ENCODE measurements around the gene ITPR2. TPM values are rescaled to one million over a fixed set of nuclear protein-coding genes. Genes with fewer than 3 reads are reported as not detected.
"Not testable (repeated sequence)": the region's sequence is repeated elsewhere in the genome, so short reads cannot be mapped to it uniquely, and the experiment has no call there.

The ITPR2 gene
- total RNA-seq, 2 donors from 2014 or later: 44.3 to 55.5 TPM

DNA sequence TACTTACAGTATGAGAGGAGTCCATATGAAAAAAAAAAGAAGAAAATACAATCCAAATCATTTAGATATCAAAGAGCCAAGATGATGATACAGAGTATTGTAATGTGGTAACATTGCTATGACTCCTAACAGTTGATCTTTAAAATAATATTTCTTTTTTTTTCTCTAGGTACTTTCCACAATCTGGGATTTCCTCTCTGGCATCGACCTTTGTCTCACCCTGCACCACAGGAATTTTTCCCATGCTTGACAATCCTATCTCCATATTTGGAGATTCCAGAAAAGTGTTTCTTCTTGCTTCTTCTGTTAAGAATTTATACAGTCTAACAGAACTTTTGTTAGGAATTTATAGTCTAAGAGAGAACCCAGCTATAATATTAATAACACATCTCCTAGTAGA is 184.4 kb downstream of the ITPR2 start:
- Mint-ChIP-seq H3K36me3 (ENCODE audit: insufficient read depth in 2 of 2) (peaks cover 10 to 17% of the 10 kb centered on the region in 2 donors), H3K27ac (no peak overlapping the region), H3K27me3 (ENCODE audit: low read depth) (no peaks in the 10 kb centered on the region), H3K9me3 (peaks cover under 1 to 1% of the 10 kb centered on the region in 2 donors), H3K4me1 (ENCODE audit: low read depth) (peaks cover 6% of the 10 kb centered on the region), H3K4me3 (no peak overlapping the region)
- ATAC-seq (replicated peaks in 1 of 2) (no peak), DNase-seq (no peak)

DNA sequence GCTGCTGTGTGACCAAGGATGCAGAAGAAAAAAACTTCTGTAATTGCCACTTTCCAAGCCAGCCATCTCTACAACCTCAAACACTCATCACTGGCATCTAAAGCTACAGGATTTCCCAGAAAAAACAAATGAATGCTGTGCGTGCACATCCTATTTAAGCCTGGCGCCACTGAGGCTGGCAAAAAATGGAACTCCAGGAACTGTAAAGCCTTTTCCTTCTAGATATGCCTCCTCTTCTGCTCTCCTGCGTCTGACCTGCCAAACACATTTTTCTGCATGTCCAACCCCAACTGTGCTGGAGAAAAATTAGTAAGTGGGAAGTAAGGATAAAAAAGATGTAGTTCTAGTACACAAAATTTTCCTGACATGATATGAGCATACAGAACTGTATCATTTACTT is 184.9 kb downstream of the ITPR2 start:
- DNase-seq: no peak
- Mint-ChIP-seq H3K4me3 (no peak overlapping the region), H3K27me3 (ENCODE audit: low read depth) (no peaks in the 10 kb centered on the region), H3K9me3 (peaks cover 1% of the 10 kb centered on the region in 2 donors), H3K27ac (no peak overlapping the region), H3K36me3 (ENCODE audit: insufficient read depth in 2 of 2) (peaks cover 10 to 18% of the 10 kb centered on the region in 2 donors), H3K4me1 (ENCODE audit: low read depth) (peaks cover 6% of the 10 kb centered on the region)
- ATAC-seq (replicated peaks in 1 of 2): no peak

- H3K9me3 Mint-ChIP-seq: peaks cover 1% of the 10 kb centered on the region in 2 donors
- ATAC-seq (replicated peaks in 1 of 2) (no peak), DNase-seq (no peak)
- H3K27ac Mint-ChIP-seq: no peak overlapping the region
- H3K27me3 Mint-ChIP-seq (ENCODE audit: low read depth): no peaks in the 10 kb centered on the region
- H3K36me3 Mint-ChIP-seq (ENCODE audit: insufficient read depth in 2 of 2): peaks cover 10 to 17% of the 10 kb centered on the region in 2 donors
- no peak overlapping the region for H3K4me3 Mint-ChIP-seq
- peaks cover 6% of the 10 kb centered on the region for H3K4me1 Mint-ChIP-seq (ENCODE audit: low read depth)
Measured at GRCh38 chr12:26647088-26647487, 185.9 kb downstream of the ITPR2 start.

DNA sequence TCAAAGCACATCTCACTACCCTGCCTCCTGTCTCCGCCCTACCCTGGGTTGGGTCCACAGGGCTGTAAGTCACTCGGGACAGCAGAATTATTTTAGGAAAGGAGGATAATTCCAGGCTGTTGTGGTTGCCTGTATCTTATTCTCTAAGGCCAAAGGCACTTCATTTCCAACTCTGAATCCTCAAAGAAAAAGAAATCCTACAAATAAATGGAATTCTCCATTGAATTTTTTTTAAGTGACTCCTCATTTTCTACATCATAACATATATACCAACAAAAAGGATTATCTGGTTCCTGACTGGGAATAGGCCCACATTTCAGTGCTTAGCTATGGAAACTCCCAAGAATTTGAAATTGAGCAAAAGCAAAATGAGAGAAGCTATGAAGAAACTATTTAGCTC is 186.4 kb downstream of the ITPR2 start:
- Mint-ChIP-seq H3K9me3 (peaks cover 1% of the 10 kb centered on the region in 2 donors), H3K4me1 (ENCODE audit: low read depth) (peaks cover 6% of the 10 kb centered on the region), H3K27ac (no peak overlapping the region), H3K4me3 (no peak overlapping the region), H3K36me3 (ENCODE audit: insufficient read depth in 2 of 2) (peaks cover 5 to 12% of the 10 kb centered on the region in 2 donors), H3K27me3 (ENCODE audit: low read depth) (no peaks in the 10 kb centered on the region)
- no peak for ATAC-seq (replicated peaks in 1 of 2)
- DNase-seq: no peak

- not testable (repeated sequence) for H3K36me3 Mint-ChIP-seq (ENCODE audit: insufficient read depth in 2 of 2); H3K27me3 Mint-ChIP-seq (ENCODE audit: low read depth); H3K4me1 Mint-ChIP-seq (ENCODE audit: low read depth); H3K4me3 Mint-ChIP-seq; ATAC-seq (replicated peaks in 1 of 2); H3K27ac Mint-ChIP-seq; DNase-seq; H3K9me3 Mint-ChIP-seq
Measured at GRCh38 chr12:26644376-26644775, 188.6 kb downstream of the ITPR2 start.

- Mint-ChIP-seq H3K36me3 (ENCODE audit: insufficient read depth in 2 of 2) (peaks cover 3 to 5% of the 10 kb centered on the region in 2 donors), H3K9me3 (peaks cover 0 to 1% of the 10 kb centered on the region in 2 donors), H3K4me1 (ENCODE audit: low read depth) (no peaks in the 10 kb centered on the region), H3K27ac (no peak overlapping the region), H3K27me3 (ENCODE audit: low read depth) (no peaks in the 10 kb centered on the region), H3K4me3 (no peak overlapping the region)
- ATAC-seq (replicated peaks in 1 of 2) (no peak), DNase-seq (no peak)
Measured at GRCh38 chr12:26643532-26644315, 189.3 kb downstream of the ITPR2 start.

GRCh38 chr12:26642361-26642760 is 190.6 kb downstream of the ITPR2 start:
- DNase-seq (no peak), ATAC-seq (replicated peaks in 1 of 2) (no peak)
- peaks cover 3 to 5% of the 10 kb centered on the region in 2 donors for H3K36me3 Mint-ChIP-seq (ENCODE audit: insufficient read depth in 2 of 2)
- H3K4me3 Mint-ChIP-seq: no peak overlapping the region
- H3K27me3 Mint-ChIP-seq (ENCODE audit: low read depth): no peaks in the 10 kb centered on the region
- no peaks in the 10 kb centered on the region for H3K4me1 Mint-ChIP-seq (ENCODE audit: low read depth)
- no peak overlapping the region for H3K27ac Mint-ChIP-seq
- H3K9me3 Mint-ChIP-seq: peaks cover 0 to 1% of the 10 kb centered on the region in 2 donors

DNA sequence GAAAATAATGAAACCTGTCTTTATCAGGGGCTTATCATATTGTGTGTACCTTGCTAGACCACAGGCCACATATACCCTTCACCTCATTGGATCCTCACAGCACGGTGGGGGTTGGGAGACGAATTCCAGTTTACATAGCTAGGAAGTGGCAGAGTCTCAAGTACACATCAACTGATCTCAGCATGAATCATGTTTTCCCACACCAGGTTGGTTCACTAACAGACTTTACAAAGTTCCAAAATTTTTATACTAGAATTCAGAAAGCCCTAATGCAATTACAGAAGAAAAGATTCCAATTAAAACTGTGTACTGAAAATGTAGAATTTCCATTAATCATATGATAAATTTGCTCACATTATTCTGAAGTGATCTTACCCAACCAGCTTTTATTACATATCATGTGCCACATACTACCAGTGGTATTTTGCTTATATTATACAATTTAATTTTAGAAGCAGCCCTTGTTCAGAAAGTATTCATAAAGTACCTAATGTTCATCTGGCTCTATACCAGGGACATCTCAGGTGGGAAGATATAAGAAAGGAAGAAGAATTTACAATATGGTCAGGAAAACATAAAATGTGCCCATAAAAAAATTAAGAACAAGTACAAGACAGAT is 196.2 kb downstream of the ITPR2 start:
- H3K4me1 Mint-ChIP-seq (ENCODE audit: low read depth): no peaks in the 10 kb centered on the region
- no peaks in the 10 kb centered on the region for H3K27me3 Mint-ChIP-seq (ENCODE audit: low read depth)
- H3K27ac Mint-ChIP-seq: no peak overlapping the region
- no peak overlapping the region for H3K4me3 Mint-ChIP-seq
- no peak for DNase-seq
- no peak for ATAC-seq (replicated peaks in 1 of 2)
- peaks cover 1 to 3% of the 10 kb centered on the region in 2 donors for H3K36me3 Mint-ChIP-seq (ENCODE audit: insufficient read depth in 2 of 2)
- no peaks in the 10 kb centered on the region for H3K9me3 Mint-ChIP-seq

DNA sequence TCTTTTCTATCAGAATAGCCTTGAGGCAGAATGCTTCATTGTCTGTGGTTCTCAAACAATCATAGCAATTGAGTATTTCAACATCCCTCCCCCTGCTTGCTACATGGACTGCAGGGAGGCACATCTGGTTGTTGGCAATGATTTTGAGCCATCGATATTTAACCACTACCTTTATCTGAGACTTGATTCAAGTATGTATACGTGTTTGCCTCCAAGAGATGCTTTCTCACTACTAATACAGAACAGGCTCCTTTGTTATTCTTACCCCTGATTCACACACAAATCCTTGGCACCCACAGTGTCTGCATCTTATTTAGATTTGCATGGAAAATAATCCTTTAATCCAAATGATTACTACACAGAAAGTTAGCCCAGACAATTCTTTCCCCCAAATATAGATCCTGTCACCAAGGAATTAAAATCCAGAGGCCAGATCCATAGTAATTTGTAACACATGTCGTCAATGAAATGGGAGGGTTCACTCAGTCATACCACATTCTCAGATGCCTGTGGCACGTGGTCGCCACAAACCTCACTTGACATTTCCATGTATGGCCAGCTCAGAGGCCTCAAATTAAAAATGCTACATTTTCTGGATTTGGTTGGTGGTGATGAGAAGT is 199.3 kb downstream of the ITPR2 start:
- Mint-ChIP-seq H3K4me1 (ENCODE audit: low read depth) (no peaks in the 10 kb centered on the region), H3K9me3 (no peaks in the 10 kb centered on the region), H3K36me3 (ENCODE audit: insufficient read depth in 2 of 2) (peaks cover 0 to 3% of the 10 kb centered on the region in 2 donors), H3K4me3 (no peak overlapping the region), H3K27ac (no peak overlapping the region), H3K27me3 (ENCODE audit: low read depth) (no peaks in the 10 kb centered on the region)
- ATAC-seq (replicated peaks in 1 of 2): no peak
- DNase-seq: no peak

- H3K4me3 Mint-ChIP-seq: no peak overlapping the region
- DNase-seq: no peak
Measured at GRCh38 chr12:26632756-26633155, 200.2 kb downstream of the ITPR2 start.

DNA sequence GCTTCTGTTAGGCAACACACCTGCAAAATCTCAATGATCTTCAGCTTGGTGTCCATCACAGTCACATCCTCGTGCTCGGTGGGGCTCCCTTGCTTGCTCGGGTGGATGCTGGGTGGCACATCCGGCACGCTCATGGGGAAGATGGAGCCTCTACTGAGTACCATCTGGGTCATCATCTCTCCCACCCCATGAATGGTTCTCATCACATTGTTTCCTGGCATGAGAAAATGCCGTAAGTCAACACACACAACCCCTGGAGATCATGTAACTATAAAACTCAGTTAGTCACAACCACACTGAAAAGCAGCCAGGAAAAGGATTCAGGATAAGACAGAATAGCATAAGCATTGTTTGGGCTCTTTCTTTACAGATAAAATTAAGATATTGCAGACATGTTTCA is 201.1 kb downstream of the ITPR2 start:
- H3K4me3 Mint-ChIP-seq: no peak overlapping the region
- H3K27ac Mint-ChIP-seq: no peak overlapping the region
- H3K36me3 Mint-ChIP-seq (ENCODE audit: insufficient read depth in 2 of 2): peaks cover 3 to 4% of the 10 kb centered on the region in 2 donors
- no peaks in the 10 kb centered on the region for H3K27me3 Mint-ChIP-seq (ENCODE audit: low read depth)
- no peaks in the 10 kb centered on the region for H3K9me3 Mint-ChIP-seq
- ATAC-seq (replicated peaks in 1 of 2) (no peak), DNase-seq (no peak)
- H3K4me1 Mint-ChIP-seq (ENCODE audit: low read depth): no peaks in the 10 kb centered on the region

More at GRCh38 chr12:26632756-26633155, 200.2 kb downstream of the ITPR2 start:
- Mint-ChIP-seq H3K27ac (no peak overlapping the region), H3K9me3 (no peaks in the 10 kb centered on the region), H3K36me3 (ENCODE audit: insufficient read depth in 2 of 2) (peaks cover 0 to 3% of the 10 kb centered on the region in 2 donors), H3K27me3 (ENCODE audit: low read depth) (no peaks in the 10 kb centered on the region), H3K4me1 (ENCODE audit: low read depth) (no peaks in the 10 kb centered on the region)
- no peak for ATAC-seq (replicated peaks in 1 of 2)

DNA sequence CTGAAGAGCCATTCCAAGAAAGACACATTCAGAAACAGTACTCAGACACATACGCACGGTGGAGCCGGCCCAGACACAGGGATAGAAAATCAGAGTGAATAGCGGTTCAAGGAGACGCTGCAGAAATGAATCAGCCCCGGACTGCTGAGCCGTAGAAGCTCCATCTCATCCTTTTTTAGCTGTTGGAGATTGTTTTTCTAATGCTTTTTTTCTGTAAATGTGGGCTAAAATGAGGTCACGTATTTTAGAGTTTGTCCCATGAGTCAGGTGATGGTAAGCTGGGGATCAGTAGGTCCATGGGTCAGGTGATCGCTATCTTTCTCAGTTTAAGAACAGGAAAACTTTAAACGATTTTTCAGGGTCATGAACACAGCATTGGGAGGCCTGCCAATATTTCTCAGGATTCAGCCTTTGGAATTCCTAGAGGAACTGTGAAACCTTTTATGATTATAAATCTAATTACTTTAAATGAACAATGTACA is 202.4 kb downstream of the ITPR2 start:
- Mint-ChIP-seq H3K4me3 (no peak overlapping the region), H3K9me3 (no peaks in the 10 kb centered on the region), H3K4me1 (ENCODE audit: low read depth) (no peaks in the 10 kb centered on the region), H3K27ac (no peak overlapping the region), H3K27me3 (ENCODE audit: low read depth) (no peaks in the 10 kb centered on the region), H3K36me3 (ENCODE audit: insufficient read depth in 2 of 2) (peaks cover 4 to 5% of the 10 kb centered on the region in 2 donors)
- ATAC-seq (replicated peaks in 1 of 2) (no peak), DNase-seq (no peak)

DNA sequence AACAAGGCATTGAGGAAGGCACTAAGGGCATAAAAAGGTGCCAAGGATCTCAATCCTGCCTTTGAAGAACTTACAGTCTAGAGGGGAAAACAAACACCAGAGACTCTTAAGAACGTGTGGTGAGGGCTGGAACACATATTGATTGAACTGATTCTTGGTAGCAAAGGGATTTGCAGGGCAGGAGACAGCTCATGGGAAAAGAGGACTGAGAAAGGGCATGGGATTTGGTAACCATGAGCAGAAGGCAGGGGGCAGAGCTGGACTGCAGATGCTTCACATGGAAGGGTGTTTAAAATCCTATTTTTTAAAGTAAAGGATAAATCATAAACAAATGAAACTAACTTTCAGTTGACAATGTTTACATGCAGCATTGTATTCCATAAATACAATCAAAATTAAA is 203.1 kb downstream of the ITPR2 start:
- Mint-ChIP-seq H3K27ac (no peak overlapping the region), H3K9me3 (no peaks in the 10 kb centered on the region), H3K4me3 (no peak overlapping the region), H3K4me1 (ENCODE audit: low read depth) (no peaks in the 10 kb centered on the region), H3K36me3 (ENCODE audit: insufficient read depth in 2 of 2) (peaks cover 4 to 5% of the 10 kb centered on the region in 2 donors), H3K27me3 (ENCODE audit: low read depth) (no peaks in the 10 kb centered on the region)
- DNase-seq (no peak), ATAC-seq (replicated peaks in 1 of 2) (no peak)
